CD4-positive, alpha-beta T cell treated with Interleukin-6 at 100 ng/mL for 8 hours (primary cell): ENCODE measurements around the gene SANBR.

Source experiments
- DNase-seq: peaks from one replicate; pipeline ENCODE4 v3.0.0-alpha.2; 2020; ENCODE audit warnings: mixed read lengths, low spot score

The SANBR gene

DNA sequence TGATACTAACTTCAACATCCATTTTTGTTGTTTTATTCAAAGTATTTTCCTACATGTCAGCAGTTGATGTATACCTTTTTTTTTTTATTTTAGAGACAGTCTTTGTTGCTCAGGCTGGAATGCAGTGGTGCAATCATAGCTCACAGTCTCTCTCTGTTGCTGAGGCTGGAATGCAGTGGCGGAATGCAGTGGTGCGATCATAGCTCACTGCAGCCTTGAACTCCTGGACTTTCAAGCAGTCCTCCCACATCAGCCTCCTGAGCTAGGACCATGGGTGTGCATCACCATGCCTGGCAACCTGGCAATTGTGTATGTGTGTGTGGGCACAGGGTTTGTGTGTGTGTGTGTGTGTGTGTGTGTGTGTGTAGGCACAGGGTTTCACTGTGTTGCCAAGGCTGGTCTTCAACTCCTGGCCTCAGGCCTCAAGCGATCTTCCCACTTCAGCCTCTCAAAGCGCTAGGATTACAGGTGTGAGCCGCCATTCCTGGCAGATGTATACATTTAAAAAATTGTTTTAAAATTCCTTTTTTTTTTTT, 24.8 kb downstream of the SANBR start:
- DNase-seq: no peak

- DNase-seq: no peak
Observed at GRCh38 chr2:61091485-61091884, 25.8 kb downstream of the SANBR start.

- no peak for DNase-seq
Observed at GRCh38 chr2:61096438-61096837, 30.8 kb downstream of the SANBR start.

DNA sequence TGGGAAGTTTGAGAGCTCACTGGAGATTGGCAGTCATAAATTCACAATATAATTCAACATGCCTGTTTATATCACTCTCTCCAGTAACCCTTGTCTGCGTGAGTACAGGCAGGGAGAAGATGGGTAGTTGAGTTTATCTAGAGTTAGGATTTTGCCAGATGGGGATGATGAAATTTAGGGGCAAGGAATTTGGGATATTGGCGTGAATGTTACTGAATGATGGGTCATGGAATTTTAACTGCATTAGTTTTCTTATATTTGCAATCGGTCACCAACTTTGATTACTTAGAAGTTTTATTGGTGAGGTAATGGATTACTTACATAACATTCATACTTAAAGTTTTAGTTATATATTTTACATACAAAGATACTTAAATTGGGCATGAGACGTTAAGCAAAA, 35.1 kb downstream of the SANBR start:
- no peak for DNase-seq

- no peak for DNase-seq
Observed at GRCh38 chr2:61109291-61109690, 43.6 kb downstream of the SANBR start.

DNA sequence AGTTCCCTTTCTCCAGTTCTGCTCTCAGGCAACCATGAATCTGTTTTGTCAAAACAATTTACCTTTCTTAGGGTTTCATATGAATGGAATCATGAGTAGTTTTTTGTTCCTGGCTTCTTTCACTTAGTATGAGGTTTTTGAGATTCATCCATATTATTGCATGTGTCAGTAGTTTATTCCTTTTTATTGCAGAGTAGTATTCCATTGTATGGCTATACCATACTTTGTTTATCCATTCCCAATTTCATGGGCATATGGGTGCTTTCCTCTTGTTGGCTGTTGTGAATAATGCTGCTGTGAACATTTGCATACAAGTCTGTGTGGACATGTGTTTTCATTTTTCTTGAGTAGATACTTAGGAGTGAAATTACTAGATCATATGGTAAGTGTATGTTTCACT, 46.0 kb downstream of the SANBR start:
- DNase-seq: no peak

GRCh38 chr2:61114147-61114546, 48.5 kb downstream of the SANBR start:
- no peak for DNase-seq
